Measurements from ENCODE around the gene PDLIM5.

Gene PDLIM5

DNA sequence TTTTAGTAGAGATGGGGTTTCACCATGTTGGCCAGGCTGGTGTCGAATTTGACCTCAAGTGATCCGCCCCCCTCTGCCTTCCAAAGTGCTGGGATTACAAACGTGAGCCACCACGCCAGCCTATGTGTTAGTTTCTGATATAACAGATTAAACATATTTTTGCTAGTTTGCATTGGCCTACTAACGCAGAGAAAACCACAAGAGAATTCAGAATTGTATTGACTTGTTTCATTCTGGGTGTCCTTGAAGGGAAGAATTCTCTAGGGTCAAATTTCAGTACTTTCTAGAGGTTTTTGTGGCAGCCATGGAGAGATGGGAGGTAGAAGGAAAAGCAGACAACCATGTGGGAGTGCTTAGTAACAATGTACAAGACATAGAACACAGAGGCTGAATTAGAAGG, 259.9 kb downstream of the PDLIM5 start:
- TF ChIP-seq, protein P1, sequence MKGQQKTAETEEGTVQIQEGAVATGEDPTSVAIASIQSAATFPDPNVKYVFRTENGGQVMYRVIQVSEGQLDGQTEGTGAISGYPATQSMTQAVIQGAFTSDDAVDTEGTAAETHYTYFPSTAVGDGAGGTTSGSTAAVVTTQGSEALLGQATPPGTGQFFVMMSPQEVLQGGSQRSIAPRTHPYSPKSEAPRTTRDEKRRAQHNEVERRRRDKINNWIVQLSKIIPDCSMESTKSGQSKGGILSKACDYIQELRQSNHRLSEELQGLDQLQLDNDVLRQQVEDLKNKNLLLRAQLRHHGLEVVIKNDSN (IDR thresholded peaks at IDR 0.05), result no peak
- TF ChIP-seq, protein P2, sequence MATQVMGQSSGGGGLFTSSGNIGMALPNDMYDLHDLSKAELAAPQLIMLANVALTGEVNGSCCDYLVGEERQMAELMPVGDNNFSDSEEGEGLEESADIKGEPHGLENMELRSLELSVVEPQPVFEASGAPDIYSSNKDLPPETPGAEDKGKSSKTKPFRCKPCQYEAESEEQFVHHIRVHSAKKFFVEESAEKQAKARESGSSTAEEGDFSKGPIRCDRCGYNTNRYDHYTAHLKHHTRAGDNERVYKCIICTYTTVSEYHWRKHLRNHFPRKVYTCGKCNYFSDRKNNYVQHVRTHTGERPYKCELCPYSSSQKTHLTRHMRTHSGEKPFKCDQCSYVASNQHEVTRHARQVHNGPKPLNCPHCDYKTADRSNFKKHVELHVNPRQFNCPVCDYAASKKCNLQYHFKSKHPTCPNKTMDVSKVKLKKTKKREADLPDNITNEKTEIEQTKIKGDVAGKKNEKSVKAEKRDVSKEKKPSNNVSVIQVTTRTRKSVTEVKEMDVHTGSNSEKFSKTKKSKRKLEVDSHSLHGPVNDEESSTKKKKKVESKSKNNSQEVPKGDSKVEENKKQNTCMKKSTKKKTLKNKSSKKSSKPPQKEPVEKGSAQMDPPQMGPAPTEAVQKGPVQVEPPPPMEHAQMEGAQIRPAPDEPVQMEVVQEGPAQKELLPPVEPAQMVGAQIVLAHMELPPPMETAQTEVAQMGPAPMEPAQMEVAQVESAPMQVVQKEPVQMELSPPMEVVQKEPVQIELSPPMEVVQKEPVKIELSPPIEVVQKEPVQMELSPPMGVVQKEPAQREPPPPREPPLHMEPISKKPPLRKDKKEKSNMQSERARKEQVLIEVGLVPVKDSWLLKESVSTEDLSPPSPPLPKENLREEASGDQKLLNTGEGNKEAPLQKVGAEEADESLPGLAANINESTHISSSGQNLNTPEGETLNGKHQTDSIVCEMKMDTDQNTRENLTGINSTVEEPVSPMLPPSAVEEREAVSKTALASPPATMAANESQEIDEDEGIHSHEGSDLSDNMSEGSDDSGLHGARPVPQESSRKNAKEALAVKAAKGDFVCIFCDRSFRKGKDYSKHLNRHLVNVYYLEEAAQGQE (IDR thresholded peaks at IDR 0.05; ENCODE audit: low read depth), result no peak
- TF ChIP-seq CEBPB (IDR thresholded peaks at IDR 0.05), result no peak
- no peak for TF ChIP-seq EP300 (IDR thresholded peaks at IDR 0.05; ENCODE audit: borderline replicate concordance)
- no peak for TF ChIP-seq TCF12 (IDR thresholded peaks at IDR 0.05; ENCODE audit: low read depth)
- no peak for TF ChIP-seq TAF1 (IDR thresholded peaks at IDR 0.05; ENCODE audit: low read depth)
- TF ChIP-seq, protein P3, sequence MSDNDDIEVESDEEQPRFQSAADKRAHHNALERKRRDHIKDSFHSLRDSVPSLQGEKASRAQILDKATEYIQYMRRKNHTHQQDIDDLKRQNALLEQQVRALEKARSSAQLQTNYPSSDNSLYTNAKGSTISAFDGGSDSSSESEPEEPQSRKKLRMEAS (IDR thresholded peaks at IDR 0.05), result no peak
- TF ChIP-seq NFIC (IDR thresholded peaks at IDR 0.05), result no peak
- no peak for TF ChIP-seq FOXM1 (IDR thresholded peaks at IDR 0.05; ENCODE audit: borderline replicate concordance, low read depth)
- TF ChIP-seq CREB1 (IDR thresholded peaks at IDR 0.05; ENCODE audit: low read depth), result no peak
- TF ChIP-seq RAD21 (IDR thresholded peaks at IDR 0.05; ENCODE audit: low read depth), result no peak
- no peak for TF ChIP-seq YY1 (IDR thresholded peaks at IDR 0.05; ENCODE audit: low read depth)

DNA sequence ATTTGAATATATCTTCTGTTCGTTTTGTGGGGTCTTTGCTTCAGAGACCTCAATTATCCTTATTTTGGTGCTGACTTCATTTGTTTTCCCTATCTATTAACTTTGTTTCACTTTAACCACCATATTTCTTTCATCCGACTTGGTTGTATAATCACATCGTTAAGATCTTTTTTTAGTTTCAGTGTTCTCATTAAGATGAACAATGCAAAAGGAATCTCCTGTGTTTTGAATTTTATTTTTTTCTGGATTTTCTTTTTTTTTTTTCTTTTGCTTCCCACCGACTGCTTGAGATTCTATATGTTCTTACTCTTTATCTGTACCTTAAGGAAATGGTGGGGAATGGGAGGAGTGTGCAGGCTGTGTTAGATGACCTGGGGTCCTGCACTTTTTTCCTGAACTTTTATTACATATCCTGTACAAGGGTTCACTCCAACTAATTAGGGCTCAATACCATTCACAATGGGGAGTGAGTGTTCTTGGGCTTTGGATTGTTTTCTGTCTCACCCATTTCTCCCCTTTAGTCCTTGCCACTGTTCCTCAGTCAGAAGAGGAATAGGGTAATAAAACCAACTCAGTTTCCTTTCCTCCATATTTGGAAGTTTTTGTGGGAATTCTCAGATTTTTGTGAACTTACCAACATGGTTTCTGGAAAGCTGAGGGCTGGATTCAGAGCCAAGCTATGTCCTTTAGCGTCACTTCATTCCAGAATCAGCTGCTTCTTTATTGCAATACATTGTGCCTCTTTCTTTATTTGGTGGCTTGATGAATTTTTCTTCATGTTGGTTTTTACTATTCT, 262.8 kb downstream of the PDLIM5 start:
- no peak for TF ChIP-seq NFIC (IDR thresholded peaks at IDR 0.05)
- no peak for TF ChIP-seq FOXM1 (IDR thresholded peaks at IDR 0.05; ENCODE audit: borderline replicate concordance, low read depth)
- no peak for TF ChIP-seq EGR1 (IDR thresholded peaks at IDR 0.05)
- no peak for TF ChIP-seq TEAD4 (IDR thresholded peaks at IDR 0.05)
- no peak for TF ChIP-seq CREB1 (IDR thresholded peaks at IDR 0.05; ENCODE audit: low read depth)
- no peak for TF ChIP-seq ZBTB7A (IDR thresholded peaks at IDR 0.05; ENCODE audit: low read depth)
- TF ChIP-seq, protein P2 (IDR thresholded peaks at IDR 0.05; ENCODE audit: low read depth), result no peak
- TF ChIP-seq RAD21 (IDR thresholded peaks at IDR 0.05; ENCODE audit: low read depth), result no peak
- TF ChIP-seq TCF12 (IDR thresholded peaks at IDR 0.05; ENCODE audit: low read depth), result no peak
- TF ChIP-seq TAF1 (IDR thresholded peaks at IDR 0.05; ENCODE audit: low read depth), result no peak
- TF ChIP-seq, protein P1 (IDR thresholded peaks at IDR 0.05), result no peak
- no peak for TF ChIP-seq CEBPB (IDR thresholded peaks at IDR 0.05)
- no peak for TF ChIP-seq EP300 (IDR thresholded peaks at IDR 0.05; ENCODE audit: borderline replicate concordance)
- no peak for TF ChIP-seq YY1 (IDR thresholded peaks at IDR 0.05; ENCODE audit: low read depth)
- TF ChIP-seq, protein P3 (IDR thresholded peaks at IDR 0.05), result no peak

DNA sequence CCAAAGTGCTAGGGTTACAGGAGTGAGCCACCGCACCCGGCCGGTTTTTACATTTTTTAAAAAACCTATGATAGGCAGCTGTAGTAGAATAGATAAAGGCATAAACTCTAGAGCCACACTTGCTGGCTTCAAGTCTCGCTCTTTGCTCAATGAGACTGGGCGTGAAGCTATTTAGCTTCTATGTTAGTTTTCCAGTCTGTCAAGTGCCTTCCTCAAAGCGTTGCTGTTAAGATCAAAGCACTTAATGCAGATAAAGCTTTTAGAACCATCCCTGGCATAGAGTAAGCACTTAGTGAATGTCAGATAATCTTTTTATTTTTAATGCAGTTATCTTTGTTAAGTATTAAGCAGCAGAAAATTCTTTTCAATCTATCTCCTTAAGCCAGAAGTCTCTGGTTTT, 264.0 kb downstream of the PDLIM5 start:
- TF ChIP-seq, protein P3 (IDR thresholded peaks at IDR 0.05), result no peak
- TF ChIP-seq YY1 (IDR thresholded peaks at IDR 0.05; ENCODE audit: low read depth), result no peak
- TF ChIP-seq TAF1 (IDR thresholded peaks at IDR 0.05; ENCODE audit: low read depth), result no peak
- TF ChIP-seq NFIC (IDR thresholded peaks at IDR 0.05), result no peak
- no peak for TF ChIP-seq EP300 (IDR thresholded peaks at IDR 0.05; ENCODE audit: borderline replicate concordance)
- no peak for TF ChIP-seq EGR1 (IDR thresholded peaks at IDR 0.05)
- no peak for TF ChIP-seq TEAD4 (IDR thresholded peaks at IDR 0.05)
- no peak for TF ChIP-seq CREB1 (IDR thresholded peaks at IDR 0.05; ENCODE audit: low read depth)
- TF ChIP-seq ZBTB7A (IDR thresholded peaks at IDR 0.05; ENCODE audit: low read depth), result no peak
- no peak for TF ChIP-seq TCF12 (IDR thresholded peaks at IDR 0.05; ENCODE audit: low read depth)
- no peak for TF ChIP-seq RAD21 (IDR thresholded peaks at IDR 0.05; ENCODE audit: low read depth)
- TF ChIP-seq FOXM1 (IDR thresholded peaks at IDR 0.05; ENCODE audit: borderline replicate concordance, low read depth), result no peak
- TF ChIP-seq, protein P1 (IDR thresholded peaks at IDR 0.05), result no peak
